B cell (primary cell): ENCODE results near the gene C1QTNF6. TPM values are rescaled to one million over a fixed set of nuclear protein-coding genes. Genes with fewer than 3 reads are reported as not detected.

Experiments
- ATAC-seq: fragments of 200-7000 bp; cut with Tn5 transposase; one replicate; pipeline ENCODE4 v1.10.0; 2021; ENCODE audit warnings: low read depth, mild to moderate bottlenecking, moderate number of reproducible peaks, moderate library complexity
- CTCF ChIA-PET: fragments of 350-600 bp; sonication (Branson Sonifier 250); formaldehyde crosslinking; loops from one replicate; lab custom pipeline; 2021; ENCODE audit warnings: antibody characterized with exemption, inconsistent platforms; lab: Charles Lee
- POLR2A ChIA-PET: fragments of 350-600 bp; sonication (Branson Sonifier 250); formaldehyde crosslinking; loops from one replicate; lab custom pipeline; 2021; ENCODE audit warnings: antibody characterized with exemption; lab: Charles Lee
- DNase-seq: peaks from one replicate; pipeline ENCODE4 v3.0.0; 2013
- H2AFZ ChIP-seq: 2 replicates; pipeline ENCODE4 v1.6.1; 2012; ENCODE audit warnings: mild to moderate bottlenecking, low read depth, low read length; ENCODE audit not compliant: insufficient read depth, poor library complexity, severe bottlenecking
- H3K27ac ChIP-seq, 2 donors: 1 replicate in 1 of 2; 2 replicates in 1 of 2; pipeline ENCODE4 v1.5.1; 2012 to 2013; ENCODE audit warnings: low read length in 2 of 2, mild to moderate bottlenecking in 2 of 2, moderate library complexity in 1 of 2
- H3K27me3 ChIP-seq, 4 experiments: fragments of 200-600 bp in 1 of 4; sonication (generic) in 1 of 4; replicated peaks in 1 of 4; 1 replicate in 2 of 4; 2 replicates in 2 of 4; pipeline versions ENCODE4 v1.6.1 to v1.7.0; 2013 to 2016; ENCODE audit warnings: low read length in 3 of 4, mild to moderate bottlenecking in 2 of 4, mixed read lengths in 1 of 4, moderate library complexity in 1 of 4; ENCODE audit not compliant: insufficient read depth in 4 of 4, control insufficient read depth in 3 of 4; ENCODE audit errors: control extremely low read depth in 1 of 4
- H3K36me3 ChIP-seq, 2 experiments: replicated peaks in 1 of 2; 1 replicate in 1 of 2; 2 replicates in 1 of 2; pipeline versions ENCODE4 v1.6.1 to v1.7.1; 2013; ENCODE audit warnings: low read length in 1 of 2; ENCODE audit not compliant: insufficient read depth in 2 of 2, control insufficient read depth in 1 of 2; ENCODE audit errors: control extremely low read depth in 1 of 2, extremely low read depth in 1 of 2
- H3K4me1 ChIP-seq, 2 donors: fragments of 200-600 bp in 1 of 2; sonication (generic) in 1 of 2; 1 replicate in 1 of 2; 2 replicates in 1 of 2; pipeline versions ENCODE4 v1.5.1 to v1.6.1; 2013 to 2017; ENCODE audit warnings: low read length in 2 of 2; ENCODE audit not compliant: control insufficient read depth in 2 of 2, insufficient read depth in 2 of 2
- H3K4me2 ChIP-seq: replicated peaks from 2 replicates; pipeline ENCODE3; 2012; ENCODE audit warnings: mild to moderate bottlenecking, low read depth, low read length; ENCODE audit not compliant: poor library complexity, severe bottlenecking
- H3K4me3 ChIP-seq, 5 experiments: fragments of 200-600 bp in 1 of 5; sonication (generic) in 1 of 5; 1 replicate in 3 of 5; 2 replicates in 2 of 5; pipeline versions ENCODE4 v1.5.1 to v1.7.0; 2011 to 2016; ENCODE audit warnings: low read length in 4 of 5, mild to moderate bottlenecking in 4 of 5, low read depth in 2 of 5, control low read depth in 1 of 5, moderate library complexity in 1 of 5; ENCODE audit not compliant: insufficient read depth in 1 of 5; ENCODE audit errors: control extremely low read depth in 1 of 5, extremely low read depth in 1 of 5
- H3K79me2 ChIP-seq: fragments of 200-600 bp; sonication (generic); one replicate; pipeline ENCODE4 v1.6.0; 2016; ENCODE audit warnings: low read length; ENCODE audit not compliant: control insufficient read depth, insufficient read depth
- H3K9ac ChIP-seq: fragments of 200-600 bp; sonication (generic); 2 replicates; pipeline ENCODE4 v1.6.1; 2017; ENCODE audit warnings: mild to moderate bottlenecking, low read length, moderate library complexity
- H3K9me3 ChIP-seq, 3 donors: one replicate each; pipeline versions ENCODE4 v1.6.1 to v1.7.1; 2013; ENCODE audit warnings: low read length in 2 of 3; ENCODE audit not compliant: control insufficient read depth in 2 of 3, insufficient read depth in 1 of 3; ENCODE audit errors: control extremely low read depth in 1 of 3
- H4K20me1 ChIP-seq: 2 replicates; pipeline ENCODE4 v1.6.0; 2012; ENCODE audit warnings: mild to moderate bottlenecking, low read length; ENCODE audit not compliant: insufficient read depth, control insufficient read depth, poor library complexity, severe bottlenecking
- H3K27ac Mint-ChIP-seq: one replicate; pipeline ENCODE4 v1.8.0; 2021; ENCODE audit warnings: mixed read lengths
- H3K27me3 Mint-ChIP-seq: one replicate; pipeline ENCODE4 v1.8.0; 2021; ENCODE audit warnings: mixed read lengths
- H3K4me1 Mint-ChIP-seq: one replicate; pipeline ENCODE4 v1.8.0; 2021; ENCODE audit warnings: mixed read lengths
- H3K4me3 Mint-ChIP-seq: one replicate; pipeline ENCODE4 v1.8.0; 2021; ENCODE audit warnings: mixed read lengths
- H3K9me3 Mint-ChIP-seq: one replicate; pipeline ENCODE4 v1.8.0; 2022; ENCODE audit warnings: mixed read lengths; ENCODE audit not compliant: insufficient read depth
- EZH2 ChIP-seq: IDR thresholded peaks from 2 replicates; pipeline ENCODE4 v1.6.1; 2012; ENCODE audit warnings: borderline replicate concordance, low read depth, mild to moderate bottlenecking, moderate library complexity, low read length; ENCODE audit not compliant: insufficient read depth, poor library complexity, severe bottlenecking
- WGBS: methylation state at CpG from one replicate; pipeline ENCODE4 v1.1.5; 2013; ENCODE audit warnings: missing lambda C conversion rate; ENCODE audit not compliant: insufficient coverage; 5-methylcytosine and 5-hydroxymethylcytosine counted together
- intact Hi-C: fragments of 100-400 bp; cut with micrococcal nuclease; formaldehyde crosslinking; loops from one replicate; pipeline ENCODE4 v1.10.0; 2022
- polyA plus RNA-seq: library from polyadenylated mRNA; depleted of rRNA; stranded (reverse); fragments of >200 nt; gene quantifications from 2 replicates; pipeline ENCODE4 v1.2.3, GENCODE V29; 2012
- total RNA-seq, 2 donors: library from RNA; stranded (reverse); fragments of 120-200 nt in 1 of 2; gene quantifications; 1 replicate in 1 of 2; 2 replicates in 1 of 2; pipeline versions ENCODE4 v1.2.3 to v1.2.4, GENCODE V29; 2013 to 2022
- TF ChIP-seq, protein P1 (sequence below): fragments of 200-600 bp; IDR thresholded peaks from one replicate; pipeline ENCODE4 v1.8.0; 2022; ENCODE audit warnings: antibody characterized with exemption, mild to moderate bottlenecking

Gene C1QTNF6
- total and polyA plus RNA-seq, 2 donors (not counting 1 experiment from before 2014, with no cell fraction given): 18.5 to 33.9 TPM

DNA sequence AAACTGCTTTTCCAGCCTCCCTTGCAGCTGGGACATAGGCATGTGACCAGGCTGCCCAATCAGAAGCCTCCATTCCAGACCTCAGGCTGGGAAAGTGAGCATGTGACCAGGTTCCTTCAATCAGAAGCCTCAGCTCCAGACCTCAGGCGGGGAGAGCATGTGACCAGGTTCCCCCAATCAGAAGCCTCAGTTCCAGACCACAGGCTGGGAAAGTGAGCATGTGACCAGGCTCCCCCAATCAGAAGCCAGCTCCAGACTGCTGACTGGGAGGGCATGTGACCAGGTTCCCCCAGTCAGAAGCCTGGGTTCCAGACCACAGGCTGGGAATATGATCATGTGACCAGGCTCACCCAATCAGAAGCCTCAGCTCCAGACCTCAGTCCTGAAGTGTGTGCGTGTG lies 26.6 kb downstream of the C1QTNF6 start:
- Histone ChIP-seq H4K20me1 (no peaks in the 10 kb centered on the region), H3K4me1 (peaks cover 15 to 40% of the 10 kb centered on the region in 2 donors), H3K79me2 (no peaks in the 10 kb centered on the region), H3K27me3 (no peaks in the 10 kb centered on the region), H3K36me3 (no peaks in the 10 kb centered on the region), H3K27ac (no peak overlapping the region), H2AFZ (no peak overlapping the region), H3K4me3 (no peak overlapping the region), H3K9me3 (peaks cover 0 to 12% (median 6%) of the 10 kb centered on the region in 3 donors), H3K4me2 (no peak overlapping the region), H3K9ac (no peak overlapping the region)
- ATAC-seq (no peak), DNase-seq (no peak)
- POLR2A ChIA-PET: interaction anchor here (0.6 kb wide), 1 partner anchor 101 kb away, joined by 3 read pairs; no protein-coding TSS in a partner anchor
- H3K27me3 Mint-ChIP-seq: peaks cover 2% of the 10 kb centered on the region
- no peaks in the 10 kb centered on the region for H3K9me3 Mint-ChIP-seq
- H3K27ac Mint-ChIP-seq: no peak overlapping the region
- CTCF ChIA-PET: interaction anchor here (0.6 to 7.1 kb wide), 5 partner anchors 8 to 99 kb away, joined by 3 to 83 read pairs (median 6); no protein-coding TSS in a partner anchor
- H3K4me3 Mint-ChIP-seq: no peak overlapping the region
- intact Hi-C loops: no loop called here
- no peak for TF ChIP-seq EZH2
- TF ChIP-seq, protein P1, sequence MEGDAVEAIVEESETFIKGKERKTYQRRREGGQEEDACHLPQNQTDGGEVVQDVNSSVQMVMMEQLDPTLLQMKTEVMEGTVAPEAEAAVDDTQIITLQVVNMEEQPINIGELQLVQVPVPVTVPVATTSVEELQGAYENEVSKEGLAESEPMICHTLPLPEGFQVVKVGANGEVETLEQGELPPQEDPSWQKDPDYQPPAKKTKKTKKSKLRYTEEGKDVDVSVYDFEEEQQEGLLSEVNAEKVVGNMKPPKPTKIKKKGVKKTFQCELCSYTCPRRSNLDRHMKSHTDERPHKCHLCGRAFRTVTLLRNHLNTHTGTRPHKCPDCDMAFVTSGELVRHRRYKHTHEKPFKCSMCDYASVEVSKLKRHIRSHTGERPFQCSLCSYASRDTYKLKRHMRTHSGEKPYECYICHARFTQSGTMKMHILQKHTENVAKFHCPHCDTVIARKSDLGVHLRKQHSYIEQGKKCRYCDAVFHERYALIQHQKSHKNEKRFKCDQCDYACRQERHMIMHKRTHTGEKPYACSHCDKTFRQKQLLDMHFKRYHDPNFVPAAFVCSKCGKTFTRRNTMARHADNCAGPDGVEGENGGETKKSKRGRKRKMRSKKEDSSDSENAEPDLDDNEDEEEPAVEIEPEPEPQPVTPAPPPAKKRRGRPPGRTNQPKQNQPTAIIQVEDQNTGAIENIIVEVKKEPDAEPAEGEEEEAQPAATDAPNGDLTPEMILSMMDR: no peak
- WGBS: 100% methylated on average over 2 of the region's 2 CpGs
- peaks cover 31% of the 10 kb centered on the region for H3K4me1 Mint-ChIP-seq

DNA sequence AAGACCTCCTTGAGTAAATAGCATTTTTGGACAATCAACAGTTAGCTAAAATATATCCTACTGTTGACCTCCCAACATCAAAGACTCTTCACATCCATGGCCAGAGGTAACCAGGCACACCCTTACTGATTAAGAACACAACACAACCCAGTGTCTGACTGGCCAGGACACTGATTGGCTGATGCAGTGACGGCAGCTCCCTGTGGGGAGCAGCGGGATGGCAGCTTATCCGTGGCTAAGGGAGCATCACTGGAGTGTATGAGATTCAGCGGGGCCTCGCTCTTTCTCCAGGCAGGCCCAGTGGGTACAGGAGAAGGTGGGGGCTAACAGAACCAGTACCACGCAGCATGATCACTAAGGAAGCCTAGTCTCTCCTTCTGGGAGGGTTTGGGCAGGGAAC lies 28.0 kb downstream of the C1QTNF6 start:
- Mint-ChIP-seq H3K4me1 (peaks cover 27% of the 10 kb centered on the region), H3K4me3 (no peak overlapping the region), H3K27ac (peak overlapping the region; percentile 15), H3K9me3 (no peaks in the 10 kb centered on the region), H3K27me3 (peaks cover 8% of the 10 kb centered on the region)
- Histone ChIP-seq H3K9ac (no peak overlapping the region), H3K79me2 (no peaks in the 10 kb centered on the region), H3K27me3 (no peaks in the 10 kb centered on the region), H2AFZ (no peak overlapping the region), H3K27ac (no peak overlapping the region), H3K4me2 (no peak overlapping the region), H4K20me1 (no peaks in the 10 kb centered on the region), H3K4me1 (peaks cover 15 to 34% of the 10 kb centered on the region in 2 donors), H3K36me3 (no peaks in the 10 kb centered on the region), H3K9me3 (peaks cover 0 to 12% (median 6%) of the 10 kb centered on the region in 3 donors), H3K4me3 (no peak overlapping the region)
- ATAC-seq (no peak), DNase-seq (no peak)
- ChIA-PET POLR2A (no interaction called here), CTCF (interaction anchor here (1.2 kb wide), 1 partner anchor 13 kb away, joined by 4 read pairs; no protein-coding TSS in a partner anchor)
- 93% methylated on average over 6 of the region's 6 CpGs for WGBS
- intact Hi-C loops: no loop called here
- TF ChIP-seq EZH2: no peak
- TF ChIP-seq, protein P1: no peak
